CD4-positive, alpha-beta T cell treated with Interleukin-12 subunit alpha and Interleukin-12 subunit beta, for 1 hour (primary cell): ENCODE data around the gene F2RL2.
A peak's percentile ranks its signal among the peaks of the same experiment; 100 is the strongest.

Experiments
- DNase-seq: peaks from one replicate; pipeline ENCODE4 v3.0.0-alpha.2; 2020

Gene F2RL2

GRCh38 chr5:76582230-76583162 lies 40.7 kb downstream of the F2RL2 start:
- DNase-seq = peak; percentile 6

- no peak for DNase-seq
Measured at GRCh38 chr5:76580981-76581380, 42.2 kb downstream of the F2RL2 start.

- DNase-seq = no peak
Measured at GRCh38 chr5:76579166-76579937, 43.9 kb downstream of the F2RL2 start.

GRCh38 chr5:76576996-76577395 lies 46.2 kb downstream of the F2RL2 start:
- DNase-seq = no peak

- DNase-seq = no peak
Measured at GRCh38 chr5:76576450-76576849, 46.8 kb downstream of the F2RL2 start.

- no peak for DNase-seq
Measured at GRCh38 chr5:76571559-76571958, 51.6 kb downstream of the F2RL2 start.

GRCh38 chr5:76570153-76570552 lies 53.0 kb downstream of the F2RL2 start:
- DNase-seq = no peak
